RWPE2 (cell line): ENCODE results near the gene EPDR1.

ENCODE experiments used
- ATAC-seq: fragments of 200-7000 bp; cut with Tn5 transposase; 3 replicates; pipeline ENCODE4 v1.9.1; 2021; ENCODE audit warnings: low read depth
- DNase-seq: peaks from one replicate; pipeline ENCODE4 v3.0.0-alpha.2; 2020; ENCODE audit warnings: low spot score
- H3K27ac ChIP-seq: fragments of 450-650 bp; 2 replicates; pipeline ENCODE4 v1.5.1; 2017; ENCODE audit warnings: mild to moderate bottlenecking; ENCODE audit not compliant: poor library complexity, severe bottlenecking
- H3K27me3 ChIP-seq: fragments of 250-450 bp; sonication (Bioruptor Pico); 2 replicates; pipeline ENCODE4 v1.5.1; 2021; ENCODE audit warnings: mild to moderate bottlenecking, moderate library complexity; ENCODE audit not compliant: insufficient read depth, poor library complexity, severe bottlenecking
- H3K36me3 ChIP-seq: fragments of 250-450 bp; sonication (Bioruptor Pico); 2 replicates; pipeline ENCODE4 v1.5.1; 2020; ENCODE audit warnings: low read depth, mild to moderate bottlenecking, moderate library complexity
- H3K4me1 ChIP-seq: fragments of 250-450 bp; sonication (Bioruptor Pico); 2 replicates; pipeline ENCODE4 v1.5.1; 2021; ENCODE audit warnings: mild to moderate bottlenecking, moderate library complexity; ENCODE audit not compliant: insufficient read depth, poor library complexity, severe bottlenecking
- H3K4me3 ChIP-seq: fragments of 250-450 bp; sonication (Bioruptor Pico); 2 replicates; pipeline ENCODE4 v1.5.1; 2021; ENCODE audit warnings: mild to moderate bottlenecking, moderate library complexity; ENCODE audit not compliant: severe bottlenecking
- H3K9me3 ChIP-seq: fragments of 250-450 bp; sonication (Bioruptor Pico); 2 replicates; pipeline ENCODE4 v1.5.1; 2021; ENCODE audit warnings: mild to moderate bottlenecking, moderate library complexity; ENCODE audit not compliant: severe bottlenecking
- TF ChIP-seq, protein P1 (sequence below): fragments of 450-650 bp; IDR thresholded peaks from one replicate; pipeline ENCODE4 v1.5.1; 2017; ENCODE audit warnings: mild to moderate bottlenecking, moderate library complexity; ENCODE audit not compliant: poor library complexity, severe bottlenecking

The EPDR1 gene

DNA sequence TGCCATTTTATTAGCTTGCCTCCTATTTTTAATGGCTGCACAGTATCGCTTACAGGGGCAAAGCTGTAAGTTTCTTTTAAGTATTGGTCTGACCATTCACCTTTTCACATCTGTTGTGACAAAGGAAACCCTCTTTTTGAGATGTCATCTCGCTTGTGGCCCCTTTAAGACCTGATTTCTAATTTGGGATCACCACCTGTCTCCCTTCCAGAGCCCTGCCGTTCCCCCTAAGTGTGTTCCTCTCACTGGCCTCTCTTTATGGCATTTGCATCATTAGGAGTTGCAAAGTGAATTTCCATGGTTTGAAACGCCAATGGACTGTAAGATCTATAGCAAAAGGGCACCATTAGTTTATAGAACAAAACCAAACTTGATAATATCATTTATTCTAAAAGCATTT, 1.4 kb downstream of the EPDR1 start:
- H3K4me3 ChIP-seq: no peak overlapping the region

DNA sequence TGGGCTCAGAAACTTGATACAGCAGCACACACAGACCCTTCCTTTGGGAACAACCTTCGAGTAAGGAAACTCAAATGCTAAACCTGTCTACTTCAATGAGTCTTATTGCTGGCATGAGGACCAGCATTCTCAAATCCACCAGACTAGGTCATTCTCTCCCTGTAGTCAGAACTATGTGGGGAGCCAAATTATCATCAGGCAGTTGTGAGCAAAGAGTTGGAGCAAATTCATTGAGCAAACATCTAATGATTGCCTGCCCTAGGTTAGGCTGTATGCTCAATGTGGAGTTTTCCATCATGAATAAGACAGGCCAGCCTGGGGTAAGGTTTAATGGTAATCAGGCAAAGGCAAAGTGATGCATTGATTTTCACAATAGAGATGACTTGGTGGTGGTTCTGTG, 3.6 kb downstream of the EPDR1 start:
- TF ChIP-seq, protein P1, sequence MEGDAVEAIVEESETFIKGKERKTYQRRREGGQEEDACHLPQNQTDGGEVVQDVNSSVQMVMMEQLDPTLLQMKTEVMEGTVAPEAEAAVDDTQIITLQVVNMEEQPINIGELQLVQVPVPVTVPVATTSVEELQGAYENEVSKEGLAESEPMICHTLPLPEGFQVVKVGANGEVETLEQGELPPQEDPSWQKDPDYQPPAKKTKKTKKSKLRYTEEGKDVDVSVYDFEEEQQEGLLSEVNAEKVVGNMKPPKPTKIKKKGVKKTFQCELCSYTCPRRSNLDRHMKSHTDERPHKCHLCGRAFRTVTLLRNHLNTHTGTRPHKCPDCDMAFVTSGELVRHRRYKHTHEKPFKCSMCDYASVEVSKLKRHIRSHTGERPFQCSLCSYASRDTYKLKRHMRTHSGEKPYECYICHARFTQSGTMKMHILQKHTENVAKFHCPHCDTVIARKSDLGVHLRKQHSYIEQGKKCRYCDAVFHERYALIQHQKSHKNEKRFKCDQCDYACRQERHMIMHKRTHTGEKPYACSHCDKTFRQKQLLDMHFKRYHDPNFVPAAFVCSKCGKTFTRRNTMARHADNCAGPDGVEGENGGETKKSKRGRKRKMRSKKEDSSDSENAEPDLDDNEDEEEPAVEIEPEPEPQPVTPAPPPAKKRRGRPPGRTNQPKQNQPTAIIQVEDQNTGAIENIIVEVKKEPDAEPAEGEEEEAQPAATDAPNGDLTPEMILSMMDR: no peak
- Histone ChIP-seq H3K27me3 (peaks cover 8% of the 10 kb centered on the region), H3K27ac (no peak overlapping the region), H3K36me3 (no peaks in the 10 kb centered on the region), H3K4me1 (no peaks in the 10 kb centered on the region), H3K9me3 (no peaks in the 10 kb centered on the region), H3K4me3 (no peak overlapping the region)
- no peak for DNase-seq
- no peak for ATAC-seq

More for the DNA sequence above, 1.4 kb downstream of the EPDR1 start:
- H3K4me1 ChIP-seq: no peaks in the 10 kb centered on the region
- ATAC-seq: no peak
- peaks cover 24% of the 10 kb centered on the region for H3K27me3 ChIP-seq
- DNase-seq: no peak
- H3K27ac ChIP-seq: no peak overlapping the region
- TF ChIP-seq, protein P1: no peak
- no peaks in the 10 kb centered on the region for H3K9me3 ChIP-seq
- H3K36me3 ChIP-seq: no peaks in the 10 kb centered on the region

DNA sequence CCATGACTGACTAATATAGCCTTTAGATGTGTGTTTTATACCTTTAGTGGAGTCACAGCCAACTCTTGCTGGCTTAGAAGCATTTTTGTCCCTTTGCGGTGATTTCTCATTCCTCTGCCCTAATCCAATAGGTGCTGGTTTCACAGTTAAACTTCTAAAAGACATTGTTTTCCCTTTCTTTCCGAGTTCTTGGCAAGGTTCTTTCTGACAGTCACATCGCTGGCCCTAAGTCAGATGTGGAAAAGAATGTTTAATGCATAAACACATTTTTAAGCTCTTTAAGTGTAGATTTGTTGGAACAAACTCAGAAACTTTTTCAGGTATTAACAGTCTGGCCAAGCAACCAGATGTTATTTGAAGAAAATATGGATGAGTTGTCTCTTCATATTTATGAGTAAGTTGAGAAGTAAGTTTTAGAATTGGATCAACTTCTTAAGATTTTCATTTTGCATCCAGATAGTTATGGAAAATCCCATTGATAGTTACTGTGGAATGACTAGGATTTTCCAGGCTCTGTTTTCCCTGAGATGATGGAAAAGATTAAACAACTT, 4.1 kb downstream of the EPDR1 start:
- Histone ChIP-seq H3K4me1 (no peaks in the 10 kb centered on the region), H3K4me3 (no peak overlapping the region), H3K27ac (no peak overlapping the region), H3K9me3 (no peaks in the 10 kb centered on the region), H3K36me3 (no peaks in the 10 kb centered on the region), H3K27me3 (peaks cover 8% of the 10 kb centered on the region)
- TF ChIP-seq, protein P1: no peak
- no peak for DNase-seq
- ATAC-seq: no peak

DNA sequence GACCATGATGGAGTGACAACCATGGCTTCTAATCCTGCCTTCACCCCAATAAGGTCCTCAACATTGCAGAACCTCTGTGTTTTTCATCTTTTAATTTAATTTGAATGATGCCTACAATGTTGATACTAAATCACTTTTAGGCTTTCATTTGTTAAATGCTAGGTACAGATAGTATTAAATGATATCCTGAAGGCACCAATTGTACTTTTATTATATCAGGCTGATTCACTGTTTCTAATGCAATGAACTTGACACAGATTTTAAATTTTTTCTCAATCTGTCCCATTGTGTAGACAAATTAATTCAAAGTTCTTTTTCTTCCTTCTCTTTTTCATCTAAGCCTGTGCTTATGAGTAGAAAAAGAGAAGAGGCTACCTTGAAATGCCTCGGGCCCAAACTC, 5.2 kb downstream of the EPDR1 start:
- Histone ChIP-seq H3K27ac (no peak overlapping the region), H3K9me3 (no peaks in the 10 kb centered on the region), H3K4me1 (no peaks in the 10 kb centered on the region), H3K27me3 (peaks cover 8% of the 10 kb centered on the region), H3K4me3 (no peak overlapping the region), H3K36me3 (no peaks in the 10 kb centered on the region)
- TF ChIP-seq, protein P1: no peak
- DNase-seq (no peak), ATAC-seq (no peak)

DNA sequence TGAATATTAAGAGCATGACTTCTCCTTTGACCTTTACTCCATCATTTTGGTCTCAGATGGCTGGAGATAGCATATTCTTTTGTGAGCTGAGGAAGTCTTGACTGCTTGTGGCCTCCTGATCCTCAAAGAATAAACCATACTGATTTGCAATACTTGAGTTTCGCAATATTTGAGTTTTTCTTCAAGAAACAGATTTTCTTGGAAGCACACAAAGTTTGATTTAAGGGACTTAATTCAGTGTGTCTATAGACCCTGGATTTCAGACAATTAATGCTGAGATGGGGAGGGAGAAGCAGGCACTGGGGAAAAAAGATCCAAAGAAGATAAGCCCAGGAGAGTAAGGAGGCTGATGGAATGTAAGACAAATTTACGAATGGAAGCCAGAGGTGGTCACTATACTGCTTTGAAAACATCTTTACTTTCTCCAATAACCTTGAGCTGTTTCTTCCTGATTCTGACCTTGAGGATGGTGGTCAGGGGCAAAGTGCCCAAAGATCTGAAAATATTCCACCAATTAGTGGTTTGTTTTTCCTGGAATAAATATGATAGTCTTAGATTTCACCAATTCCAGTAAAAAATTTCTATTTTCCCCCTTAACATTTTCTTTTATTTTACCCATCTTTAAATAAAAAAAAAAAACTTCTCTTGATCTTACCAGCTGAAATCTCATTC, 7.5 kb downstream of the EPDR1 start:
- ATAC-seq: no peak
- Histone ChIP-seq H3K27ac (no peak overlapping the region), H3K4me1 (no peaks in the 10 kb centered on the region), H3K9me3 (no peaks in the 10 kb centered on the region), H3K4me3 (no peak overlapping the region), H3K36me3 (no peaks in the 10 kb centered on the region), H3K27me3 (no peaks in the 10 kb centered on the region)
- TF ChIP-seq, protein P1: no peak
- DNase-seq: no peak
